ENCODE results near the gene SPATS2L.

The SPATS2L gene

GRCh38 chr2:200377355-200378336 lies 71.2 kb downstream of the SPATS2L start:
- H3K9me3 Mint-ChIP-seq: no peaks in the 10 kb centered on the region
- no peak overlapping the region for H3K27ac Mint-ChIP-seq
- peaks cover 67% of the 10 kb centered on the region for H3K4me1 Mint-ChIP-seq (ENCODE audit: low read depth)
- no peaks in the 10 kb centered on the region for H3K27me3 Mint-ChIP-seq
- H3K36me3 Mint-ChIP-seq (ENCODE audit: low read depth): no peaks in the 10 kb centered on the region
- DNase-seq: no peak
- no peak overlapping the region for H3K4me3 Mint-ChIP-seq

GRCh38 chr2:200378652-200379290 lies 72.3 kb downstream of the SPATS2L start:
- DNase-seq: no peak

GRCh38 chr2:200379481-200380090 lies 73.1 kb downstream of the SPATS2L start:
- Mint-ChIP-seq H3K4me1 (ENCODE audit: low read depth) (peaks cover 58% of the 10 kb centered on the region), H3K36me3 (ENCODE audit: low read depth) (no peaks in the 10 kb centered on the region), H3K4me3 (no peak overlapping the region), H3K27ac (no peak overlapping the region), H3K27me3 (no peaks in the 10 kb centered on the region), H3K9me3 (no peaks in the 10 kb centered on the region)
- DNase-seq: no peak

More at GRCh38 chr2:200378652-200379290, 72.3 kb downstream of the SPATS2L start:
- Mint-ChIP-seq H3K36me3 (ENCODE audit: low read depth) (no peaks in the 10 kb centered on the region), H3K27me3 (no peaks in the 10 kb centered on the region), H3K4me1 (ENCODE audit: low read depth) (peaks cover 66% of the 10 kb centered on the region), H3K9me3 (no peaks in the 10 kb centered on the region), H3K27ac (no peak overlapping the region), H3K4me3 (no peak overlapping the region)

DNA sequence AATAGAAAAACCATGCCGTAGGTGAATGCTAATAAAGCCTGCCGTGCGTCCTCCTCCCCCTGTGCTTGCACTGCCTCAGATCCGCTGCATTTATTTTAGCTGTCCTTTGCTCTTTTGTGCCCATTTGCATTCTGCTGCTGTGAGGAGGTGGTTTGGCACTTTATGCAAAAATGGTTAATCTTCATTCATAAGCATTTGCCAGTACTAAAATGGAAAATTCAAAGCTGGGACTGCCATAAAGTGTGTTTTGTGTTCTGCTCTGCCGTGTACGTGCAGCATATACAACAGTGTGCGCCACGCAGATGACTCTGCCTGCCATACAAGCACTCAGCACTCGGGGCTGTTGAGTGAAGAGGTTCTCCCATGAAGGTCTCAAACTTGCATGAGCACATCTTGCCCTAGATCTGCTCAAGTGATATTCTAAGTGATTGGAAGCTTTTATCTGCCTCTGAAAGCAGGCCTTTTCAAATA lies 73.6 kb downstream of the SPATS2L start:
- Mint-ChIP-seq H3K27ac (peak overlapping the region; percentile 7), H3K9me3 (no peaks in the 10 kb centered on the region), H3K4me1 (ENCODE audit: low read depth) (peaks cover 56% of the 10 kb centered on the region), H3K36me3 (ENCODE audit: low read depth) (no peaks in the 10 kb centered on the region), H3K4me3 (no peak overlapping the region), H3K27me3 (no peaks in the 10 kb centered on the region)
- no peak for DNase-seq

GRCh38 chr2:200380833-200381542 lies 74.5 kb downstream of the SPATS2L start:
- Mint-ChIP-seq H3K36me3 (ENCODE audit: low read depth) (no peaks in the 10 kb centered on the region), H3K9me3 (no peaks in the 10 kb centered on the region), H3K27ac (no peak overlapping the region), H3K4me3 (no peak overlapping the region), H3K4me1 (ENCODE audit: low read depth) (peaks cover 49% of the 10 kb centered on the region), H3K27me3 (no peaks in the 10 kb centered on the region)
- no peak for DNase-seq

GRCh38 chr2:200382874-200383273 lies 76.4 kb downstream of the SPATS2L start:
- Mint-ChIP-seq H3K4me1 (ENCODE audit: low read depth) (peaks cover 31% of the 10 kb centered on the region), H3K4me3 (no peak overlapping the region)
- no peak for DNase-seq

DNA sequence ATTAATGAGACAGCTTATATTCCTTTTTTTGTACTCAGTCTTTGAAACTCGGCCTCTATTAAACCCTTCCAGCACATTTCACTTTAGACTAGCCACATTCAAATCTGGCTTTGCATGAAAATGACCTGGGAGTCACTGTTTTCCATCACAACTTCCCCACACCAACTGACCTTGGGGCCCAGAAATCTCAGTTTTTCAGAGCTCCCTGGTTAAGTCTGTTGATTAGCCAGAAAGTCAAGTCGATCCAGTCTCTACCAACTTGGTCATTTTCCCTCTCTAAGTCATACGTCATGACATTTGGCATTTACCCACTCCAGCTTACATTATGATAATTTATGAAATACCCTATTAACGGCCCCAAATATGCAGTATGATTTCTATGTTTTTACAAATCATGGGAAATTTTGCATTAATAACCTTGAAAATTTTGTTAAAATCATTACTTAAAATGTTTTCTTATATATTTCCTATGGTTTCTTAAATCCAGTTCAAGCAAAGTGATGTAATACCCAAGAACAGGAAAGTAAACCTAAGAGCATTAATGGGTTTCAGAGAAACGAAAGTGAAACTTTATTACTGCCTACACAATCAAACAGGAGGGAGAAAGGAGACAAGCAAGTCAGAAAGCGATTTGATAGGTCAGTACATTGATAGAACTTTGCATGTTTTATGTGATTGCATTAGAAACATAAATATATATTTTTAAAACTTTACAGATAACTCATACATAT lies 77.1 kb downstream of the SPATS2L start:
- Mint-ChIP-seq H3K36me3 (ENCODE audit: low read depth) (no peaks in the 10 kb centered on the region), H3K4me3 (no peak overlapping the region)

More at GRCh38 chr2:200382874-200383273, 76.4 kb downstream of the SPATS2L start:
- Mint-ChIP-seq H3K36me3 (ENCODE audit: low read depth) (no peaks in the 10 kb centered on the region), H3K27ac (no peak overlapping the region), H3K9me3 (no peaks in the 10 kb centered on the region), H3K27me3 (no peaks in the 10 kb centered on the region)

GRCh38 chr2:200385063-200385635 lies 78.7 kb downstream of the SPATS2L start:
- no peaks in the 10 kb centered on the region for H3K27me3 Mint-ChIP-seq
- peaks cover 29% of the 10 kb centered on the region for H3K4me1 Mint-ChIP-seq (ENCODE audit: low read depth)
- H3K36me3 Mint-ChIP-seq (ENCODE audit: low read depth): peaks cover under 1% of the 10 kb centered on the region
- H3K27ac Mint-ChIP-seq: no peak overlapping the region
- DNase-seq: no peak
- H3K4me3 Mint-ChIP-seq: no peak overlapping the region
- no peaks in the 10 kb centered on the region for H3K9me3 Mint-ChIP-seq

More for the DNA sequence above, 77.1 kb downstream of the SPATS2L start:
- no peak for DNase-seq
- Mint-ChIP-seq H3K27ac (peak overlapping the region; percentile 80), H3K4me1 (ENCODE audit: low read depth) (peaks cover 31% of the 10 kb centered on the region), H3K27me3 (no peaks in the 10 kb centered on the region), H3K9me3 (no peaks in the 10 kb centered on the region)

- no peaks in the 10 kb centered on the region for H3K27me3 Mint-ChIP-seq
- H3K4me3 Mint-ChIP-seq: no peak overlapping the region
- H3K36me3 Mint-ChIP-seq (ENCODE audit: low read depth): peaks cover 7% of the 10 kb centered on the region
- H3K9me3 Mint-ChIP-seq: no peaks in the 10 kb centered on the region
- peaks cover 1% of the 10 kb centered on the region for H3K4me1 Mint-ChIP-seq (ENCODE audit: low read depth)
- no peak for DNase-seq
- no peak overlapping the region for H3K27ac Mint-ChIP-seq
Measured at GRCh38 chr2:200393191-200393590, 86.7 kb downstream of the SPATS2L start.

DNA sequence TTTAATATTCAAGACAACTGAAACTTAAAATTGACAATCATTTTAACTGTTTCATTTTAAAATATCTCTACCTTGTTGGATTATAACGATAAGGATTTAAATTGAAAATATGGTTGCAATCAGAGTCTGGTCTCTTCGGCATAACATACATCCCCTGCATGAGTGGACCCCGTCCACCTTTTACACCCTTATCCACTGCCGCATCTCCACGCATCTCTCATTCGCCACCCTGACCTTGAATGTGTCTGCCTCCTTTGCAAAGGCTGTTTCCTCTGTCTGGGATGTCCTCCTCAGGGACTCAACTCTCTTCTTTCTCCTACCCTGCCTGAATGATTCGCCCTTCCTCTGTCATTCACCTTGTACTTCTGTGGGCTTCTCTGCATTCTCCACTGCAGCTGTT lies 87.6 kb downstream of the SPATS2L start:
- no peak for DNase-seq
- Mint-ChIP-seq H3K9me3 (no peaks in the 10 kb centered on the region), H3K36me3 (ENCODE audit: low read depth) (peaks cover 7% of the 10 kb centered on the region), H3K4me1 (ENCODE audit: low read depth) (peaks cover 3% of the 10 kb centered on the region), H3K4me3 (no peak overlapping the region), H3K27me3 (no peaks in the 10 kb centered on the region), H3K27ac (no peak overlapping the region)

DNA sequence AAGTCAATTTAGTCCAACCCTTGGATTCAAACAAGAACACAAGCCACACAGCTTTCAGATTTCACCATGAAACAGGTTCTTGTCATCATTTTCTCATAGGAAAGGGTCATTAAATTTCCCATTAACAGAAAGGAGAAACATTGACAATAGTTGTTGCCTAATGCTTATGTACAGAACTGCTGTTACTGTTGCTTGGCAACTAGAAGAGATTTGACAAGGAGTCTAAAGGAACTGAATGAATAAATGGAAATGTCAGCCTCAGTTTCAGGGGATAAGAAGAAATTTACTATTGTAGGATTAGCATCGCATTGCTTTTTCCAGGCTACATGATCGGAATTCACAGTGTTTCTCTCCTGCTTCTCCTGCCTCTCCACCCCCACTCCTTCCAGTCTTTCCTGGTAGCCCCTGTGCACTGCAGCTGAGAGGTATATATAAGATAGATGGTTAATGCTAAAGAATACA lies 90.3 kb downstream of the SPATS2L start:
- H3K27ac Mint-ChIP-seq: no peak overlapping the region
- H3K9me3 Mint-ChIP-seq: no peaks in the 10 kb centered on the region
- H3K36me3 Mint-ChIP-seq (ENCODE audit: low read depth): no peaks in the 10 kb centered on the region
- H3K4me3 Mint-ChIP-seq: no peak overlapping the region
- peaks cover 10% of the 10 kb centered on the region for H3K4me1 Mint-ChIP-seq (ENCODE audit: low read depth)
- DNase-seq: no peak
- H3K27me3 Mint-ChIP-seq: no peaks in the 10 kb centered on the region

DNA sequence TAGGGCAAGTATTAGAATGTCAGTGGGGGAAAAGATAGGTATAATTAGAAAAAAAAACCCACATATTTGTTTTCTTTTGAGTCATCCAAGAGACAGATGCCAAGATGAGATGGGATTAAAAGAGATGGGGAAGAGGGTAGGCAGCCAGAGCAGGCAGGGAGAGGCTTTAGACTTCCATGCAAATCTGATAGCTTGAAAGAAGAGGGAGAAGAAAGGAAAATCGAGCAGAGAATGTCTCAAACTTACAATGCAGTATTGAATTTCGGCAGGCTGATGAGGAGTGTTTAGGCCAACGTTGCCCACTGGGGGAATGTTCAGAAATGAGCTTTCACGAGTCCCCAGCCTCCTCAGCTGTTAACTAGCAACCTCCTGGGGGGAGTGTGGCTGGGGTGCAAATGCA lies 91.3 kb downstream of the SPATS2L start:
- Mint-ChIP-seq H3K27me3 (no peaks in the 10 kb centered on the region), H3K4me1 (ENCODE audit: low read depth) (peaks cover 10% of the 10 kb centered on the region), H3K36me3 (ENCODE audit: low read depth) (no peaks in the 10 kb centered on the region), H3K9me3 (no peaks in the 10 kb centered on the region), H3K27ac (no peak overlapping the region), H3K4me3 (no peak overlapping the region)
- DNase-seq: no peak

DNA sequence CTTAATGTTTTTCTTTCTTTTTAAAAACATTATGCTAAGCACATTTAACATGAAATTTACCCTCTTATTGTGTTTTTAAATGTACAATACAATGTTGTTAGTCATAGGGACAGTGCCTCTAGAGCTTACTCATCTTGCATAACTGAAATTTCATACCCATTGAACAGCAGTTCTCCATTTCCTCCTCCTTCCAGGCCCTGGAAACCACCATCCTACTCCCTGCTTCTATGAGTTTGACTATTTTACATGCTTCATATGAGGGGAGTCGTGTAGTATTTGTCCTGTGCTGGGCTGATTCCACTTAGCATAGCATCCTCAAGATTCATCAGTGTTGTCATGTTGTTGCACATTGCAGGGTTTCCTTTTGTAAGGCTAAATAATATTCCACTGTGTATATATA lies 92.6 kb downstream of the SPATS2L start:
- Mint-ChIP-seq H3K4me1 (ENCODE audit: low read depth) (peaks cover 10% of the 10 kb centered on the region), H3K4me3 (no peak overlapping the region), H3K27ac (no peak overlapping the region), H3K27me3 (no peaks in the 10 kb centered on the region), H3K9me3 (no peaks in the 10 kb centered on the region), H3K36me3 (ENCODE audit: low read depth) (no peaks in the 10 kb centered on the region)
- DNase-seq: no peak

Data from activated T-cell treated with anti-CD3 and anti-CD28 coated beads, Interleukin-2, amount 50 U/mL, for 24 hours (primary cell).